ACHN (cell line): ENCODE results near the gene TMEM147.
A peak's percentile ranks its signal among the peaks of the same experiment; 100 is the strongest.

ENCODE experiments used
- DNase-seq: peaks from one replicate; pipeline ENCODE4 v3.0.0-alpha.2; 2015
- in situ Hi-C: cut with HindIII; loops from 2 replicates; pipeline ENCODE4 v1.10.0; 2017; ENCODE audit warnings: low sequenced_read_pairs, low pct_ligation_motif_present, low pct_unique_long_range_greater_than_20kb

The TMEM147 gene

DNA sequence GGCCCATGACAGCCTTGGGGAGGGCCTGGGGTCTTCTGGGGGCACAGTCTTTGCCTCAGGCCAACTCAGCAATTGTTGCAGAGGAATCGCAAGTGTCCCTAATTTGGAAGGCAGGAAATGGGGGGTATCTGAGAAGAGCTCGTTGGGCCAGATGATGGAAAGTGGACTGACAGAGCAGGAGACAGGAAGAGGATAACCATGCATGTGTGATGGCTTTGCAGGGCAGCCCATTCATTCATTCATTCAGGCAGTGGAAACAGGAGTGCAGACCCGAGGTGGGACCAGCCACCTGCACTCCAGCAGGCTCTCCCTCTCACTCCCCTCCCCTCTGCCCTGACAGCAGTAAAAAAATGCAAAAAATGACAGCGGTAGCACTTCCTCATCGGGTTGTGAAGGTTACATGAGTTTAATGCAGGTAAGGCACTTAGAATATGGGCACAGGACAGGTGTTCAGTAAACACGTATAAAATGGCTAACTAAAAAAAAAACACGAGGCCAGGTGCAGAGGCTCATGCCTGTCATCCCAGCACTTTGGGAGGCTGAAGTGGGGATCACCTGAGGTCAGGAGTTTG lies 5.0 kb upstream of the TMEM147 start:
- DNase-seq: no peak
- in situ Hi-C loops: no loop called here

- DNase-seq: no peak
- in situ Hi-C loops: no loop called here
These were observed 3.2 kb upstream of the TMEM147 start for GRCh38 chr19:35542209-35542608.

- in situ Hi-C loops: no loop called here
- no peak for DNase-seq
These were observed 1.9 kb upstream of the TMEM147 start for GRCh38 chr19:35543280-35544109.

- in situ Hi-C loops: no loop called here
These were observed 1.2 kb upstream of the TMEM147 start for GRCh38 chr19:35544110-35544802.

DNA sequence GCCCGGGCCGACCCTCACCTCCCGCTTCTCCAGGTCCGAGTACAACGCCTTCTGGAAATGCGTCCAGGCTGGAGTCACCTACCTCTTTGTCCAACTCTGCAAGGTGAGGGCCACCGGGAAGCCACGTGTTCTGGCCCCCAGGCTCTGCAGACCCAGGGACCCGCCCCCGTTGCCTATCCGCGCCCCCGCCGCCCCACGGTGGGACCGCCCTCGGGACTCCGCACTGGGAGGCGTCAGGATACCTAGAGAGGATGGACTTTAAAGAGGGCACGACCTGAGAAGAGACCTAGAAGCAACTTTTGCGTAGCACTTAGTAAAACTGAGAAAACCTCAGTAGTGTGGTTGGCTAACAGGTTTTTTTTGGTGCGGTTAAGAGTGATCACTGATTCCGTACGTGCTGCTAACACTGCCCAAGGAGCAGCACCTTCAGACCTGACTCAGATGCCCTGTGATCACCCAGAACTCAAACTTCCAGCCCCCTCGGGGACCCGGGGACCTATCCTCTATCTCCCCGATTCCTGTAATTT lies 492 bp downstream of the TMEM147 start:
- DNase-seq: peak; percentile 32

More at GRCh38 chr19:35544110-35544802, 1.2 kb upstream of the TMEM147 start:
- no peak for DNase-seq

GRCh38 chr19:35546532-35546931 lies 1.1 kb downstream of the TMEM147 start:
- in situ Hi-C loops: no loop called here
- DNase-seq: no peak

More for the DNA sequence above, 492 bp downstream of the TMEM147 start:
- in situ Hi-C loops: no loop called here

- in situ Hi-C loops: no loop called here
These were observed 3.9 kb downstream of the TMEM147 start for GRCh38 chr19:35549174-35549788.

GRCh38 chr19:35549879-35550523 lies 4.6 kb downstream of the TMEM147 start:
- no peak for DNase-seq
- in situ Hi-C loops: no loop called here

More at GRCh38 chr19:35549174-35549788, 3.9 kb downstream of the TMEM147 start:
- DNase-seq: peak; percentile 69

GRCh38 chr19:35551091-35551810 lies 5.8 kb downstream of the TMEM147 start:
- no peak for DNase-seq
- in situ Hi-C loops: no loop called here

GRCh38 chr19:35552534-35553384 lies 7.3 kb downstream of the TMEM147 start:
- DNase-seq: no peak
- in situ Hi-C loops: no loop called here

DNA sequence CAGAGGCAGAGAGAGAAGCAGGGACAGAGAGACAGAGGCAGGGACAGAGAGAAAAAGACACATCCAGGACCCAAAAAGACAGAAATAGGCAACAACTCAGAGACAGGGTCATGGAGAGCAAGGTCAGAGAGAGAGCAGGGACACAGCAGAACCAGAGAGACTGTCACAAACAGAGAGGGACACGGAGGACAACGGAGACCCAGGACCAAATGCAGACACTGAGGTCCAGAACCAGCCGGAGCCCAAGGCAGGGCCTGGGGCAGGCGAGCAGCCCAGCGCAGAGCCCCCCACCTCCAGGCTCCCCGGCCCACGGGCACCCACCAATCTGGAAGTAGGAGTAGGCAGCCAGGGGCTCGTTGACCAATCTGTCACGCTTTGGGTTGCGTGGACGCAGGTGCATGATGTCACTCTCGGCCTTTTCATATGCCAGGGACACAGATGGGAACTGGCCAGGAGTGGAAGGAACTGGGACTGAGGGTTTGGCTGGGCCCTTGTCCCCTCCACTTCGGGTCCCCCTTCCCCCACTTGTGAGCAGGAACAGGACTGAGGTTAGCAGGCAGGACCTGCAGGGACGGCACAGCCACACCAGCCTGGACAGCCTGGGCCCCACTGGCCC lies 8.1 kb downstream of the TMEM147 start:
- in situ Hi-C loops: no loop called here

GRCh38 chr19:35554076-35554475 lies 8.7 kb downstream of the TMEM147 start:
- in situ Hi-C loops: no loop called here
- no peak for DNase-seq

More for the DNA sequence above, 8.1 kb downstream of the TMEM147 start:
- no peak for DNase-seq

DNA sequence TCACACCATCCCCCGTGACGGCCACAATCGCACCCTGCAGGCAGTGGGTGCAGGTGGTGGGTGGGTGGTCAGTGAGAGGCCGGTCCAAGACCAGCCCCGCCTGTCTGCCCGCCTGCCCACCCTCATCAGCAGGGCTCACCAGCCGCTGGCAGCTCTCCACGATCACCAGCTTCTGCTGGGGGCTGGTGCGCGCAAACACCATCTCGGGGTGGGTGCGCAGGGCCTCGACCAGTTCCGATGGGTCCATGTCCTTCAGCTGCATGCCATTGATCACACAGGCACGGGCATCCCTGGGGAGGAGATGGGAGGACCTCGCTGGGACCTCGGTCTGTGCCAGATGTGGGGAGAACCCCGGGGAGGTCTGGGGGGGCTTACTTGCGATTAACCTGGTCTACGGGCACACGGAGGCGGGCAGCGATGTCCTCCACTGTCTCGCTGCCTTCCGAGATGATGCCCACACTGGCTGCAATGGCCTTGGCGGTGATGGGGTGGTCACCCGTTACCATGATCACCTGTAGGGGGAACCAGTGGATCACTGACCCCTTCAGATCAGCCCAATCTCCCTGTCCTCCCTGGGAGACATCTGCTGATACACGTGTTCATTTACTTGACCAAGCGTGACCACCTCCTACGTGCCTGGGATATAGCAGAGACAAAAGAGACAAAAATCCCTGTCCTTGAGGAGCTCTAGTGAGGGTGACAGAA lies 10.0 kb downstream of the TMEM147 start:
- peak; percentile 31 for DNase-seq
- in situ Hi-C loops: no loop called here

DNA sequence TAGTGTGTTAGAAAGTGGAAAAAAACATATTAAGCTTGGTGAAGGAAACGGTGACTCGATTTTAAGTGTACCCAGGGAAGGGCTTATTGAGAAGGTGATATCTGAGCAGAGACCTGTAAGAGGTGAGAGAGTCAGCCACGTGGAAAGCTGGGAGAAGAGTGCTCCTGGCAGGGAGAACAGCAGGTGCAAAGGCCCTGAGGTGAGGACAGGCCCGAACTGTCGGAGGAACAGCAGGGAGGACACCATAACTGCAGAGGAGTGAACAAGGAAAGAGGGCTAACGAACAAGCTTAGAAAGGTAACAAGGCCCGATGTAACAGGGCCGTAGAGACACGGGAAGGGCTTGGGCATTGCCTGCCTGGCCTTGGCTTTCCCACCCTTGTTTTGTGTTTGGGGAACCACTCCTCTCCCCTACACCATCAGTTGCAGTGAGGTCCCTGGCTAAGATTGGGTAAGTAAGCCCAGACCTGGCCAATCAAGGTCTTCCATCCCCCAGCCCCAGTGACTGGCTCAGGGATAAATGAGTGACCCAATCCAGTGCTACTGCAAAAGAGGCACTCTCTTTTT lies 10.7 kb downstream of the TMEM147 start:
- DNase-seq: no peak
- in situ Hi-C loops: no loop called here

- in situ Hi-C loops: no loop called here
- no peak for DNase-seq
These were observed 11.6 kb downstream of the TMEM147 start for GRCh38 chr19:35556846-35557538.
